Measurements from ENCODE around the gene LCMT2.
"Not testable (repeated sequence)": the region's sequence is repeated elsewhere in the genome, so short reads cannot be mapped to it uniquely, and the experiment has no call there.

LCMT2 gene

GRCh38 chr15:43299884-43300283, 30.5 kb downstream of the LCMT2 start:
- H3K4me3 ChIP-seq (replicated peaks; ENCODE audit: low read depth, low read length), result no peak overlapping the region
- H3K36me3 ChIP-seq (ENCODE audit: control insufficient read depth, insufficient read depth, low read length), result no peaks in the 10 kb centered on the region
- no peak for DNase-seq (ENCODE audit: extremely low read depth, insufficient read length)
- H3K27me3 ChIP-seq (replicated peaks; ENCODE audit: control insufficient read depth, insufficient read depth, low read length), result peaks cover 2% of the 10 kb centered on the region
- no peak for TF ChIP-seq CTCF (IDR thresholded peaks at IDR 0.05; ENCODE audit: insufficient read depth, low read length, poor library complexity, severe bottlenecking)

GRCh38 chr15:43299411-43299810, 31.0 kb downstream of the LCMT2 start:
- H3K27me3 ChIP-seq (replicated peaks; ENCODE audit: control insufficient read depth, insufficient read depth, low read length), result peaks cover 2% of the 10 kb centered on the region
- no peak overlapping the region for H3K4me3 ChIP-seq (replicated peaks; ENCODE audit: low read depth, low read length)
- DNase-seq (ENCODE audit: extremely low read depth, insufficient read length), result no peak
- H3K36me3 ChIP-seq (ENCODE audit: control insufficient read depth, insufficient read depth, low read length), result no peaks in the 10 kb centered on the region
- no peak for TF ChIP-seq CTCF (IDR thresholded peaks at IDR 0.05; ENCODE audit: insufficient read depth, low read length, poor library complexity, severe bottlenecking)

GRCh38 chr15:43294091-43294706, 36.2 kb downstream of the LCMT2 start:
- H3K36me3 ChIP-seq (ENCODE audit: control insufficient read depth, insufficient read depth, low read length), result no peaks in the 10 kb centered on the region
- H3K4me3 ChIP-seq (replicated peaks; ENCODE audit: low read depth, low read length), result no peak overlapping the region
- peaks cover 5% of the 10 kb centered on the region for H3K27me3 ChIP-seq (replicated peaks; ENCODE audit: control insufficient read depth, insufficient read depth, low read length)
- DNase-seq (ENCODE audit: extremely low read depth, insufficient read length), result no peak
- no peak for TF ChIP-seq CTCF (IDR thresholded peaks at IDR 0.05; ENCODE audit: insufficient read depth, low read length, poor library complexity, severe bottlenecking)

- Histone ChIP-seq H3K27me3 (replicated peaks; ENCODE audit: control insufficient read depth, insufficient read depth, low read length) (peaks cover 5% of the 10 kb centered on the region), H3K4me3 (replicated peaks; ENCODE audit: low read depth, low read length) (no peak overlapping the region), H3K36me3 (ENCODE audit: control insufficient read depth, insufficient read depth, low read length) (no peaks in the 10 kb centered on the region)
- TF ChIP-seq CTCF (IDR thresholded peaks at IDR 0.05; ENCODE audit: insufficient read depth, low read length, poor library complexity, severe bottlenecking), result no peak
- DNase-seq (ENCODE audit: extremely low read depth, insufficient read length), result no peak
Measured at GRCh38 chr15:43293432-43293831, 36.9 kb downstream of the LCMT2 start.

- DNase-seq (ENCODE audit: extremely low read depth, insufficient read length), result no peak
- H3K36me3 ChIP-seq (ENCODE audit: control insufficient read depth, insufficient read depth, low read length), result no peaks in the 10 kb centered on the region
- TF ChIP-seq CTCF (IDR thresholded peaks at IDR 0.05; ENCODE audit: insufficient read depth, low read length, poor library complexity, severe bottlenecking), result no peak
- no peak overlapping the region for H3K4me3 ChIP-seq (replicated peaks; ENCODE audit: low read depth, low read length)
- peaks cover 5% of the 10 kb centered on the region for H3K27me3 ChIP-seq (replicated peaks; ENCODE audit: control insufficient read depth, insufficient read depth, low read length)
Measured at GRCh38 chr15:43292375-43293078, 37.8 kb downstream of the LCMT2 start.

- not testable (repeated sequence) for H3K36me3 ChIP-seq (ENCODE audit: control insufficient read depth, insufficient read depth, low read length); H3K4me3 ChIP-seq (replicated peaks; ENCODE audit: low read depth, low read length); H3K27me3 ChIP-seq (replicated peaks; ENCODE audit: control insufficient read depth, insufficient read depth, low read length); DNase-seq (ENCODE audit: extremely low read depth, insufficient read length)
Measured at GRCh38 chr15:43289656-43290055, 40.7 kb downstream of the LCMT2 start.
